ENCODE results near the gene ORAI1.
"Not testable (repeated sequence)": the region's sequence is repeated elsewhere in the genome, so short reads cannot be mapped to it uniquely, and the experiment has no call there.

ORAI1 gene

DNA sequence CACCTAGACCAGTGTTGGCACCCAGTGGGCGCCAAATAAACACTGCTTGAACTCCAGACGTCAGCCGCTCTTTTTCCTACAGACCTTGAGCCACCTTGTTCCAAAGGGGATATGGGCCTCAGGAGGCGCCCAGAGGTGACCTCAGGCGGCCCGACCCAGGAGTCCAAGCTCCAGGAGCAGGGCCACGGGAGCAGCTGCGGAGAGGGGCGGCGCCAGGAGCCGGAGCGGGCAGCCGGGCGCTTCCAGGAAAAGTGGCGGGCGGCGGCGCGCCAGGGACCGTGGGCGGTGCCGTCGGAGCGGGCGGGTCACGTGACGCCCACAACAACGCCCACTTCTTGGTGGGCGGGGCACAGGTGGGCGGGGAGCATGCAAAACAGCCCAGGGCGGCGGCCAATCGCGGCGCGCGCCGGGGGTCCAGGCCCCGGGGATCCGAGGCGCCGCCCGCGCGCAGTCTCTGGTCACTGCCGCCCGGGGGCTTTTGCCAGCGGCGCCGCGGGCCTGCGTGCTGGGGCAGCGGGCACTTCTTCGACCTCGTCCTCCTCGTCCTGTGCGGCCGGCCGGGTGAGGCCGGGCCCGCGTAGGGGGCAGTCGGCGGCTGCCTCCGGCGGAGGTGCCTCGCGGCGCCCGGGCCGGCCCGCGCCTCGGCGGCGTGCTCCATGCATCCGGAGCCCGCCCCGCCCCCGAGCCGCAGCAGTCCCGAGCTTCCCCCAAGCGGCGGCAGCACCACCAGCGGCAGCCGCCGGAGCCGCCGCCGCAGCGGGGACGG lies at the start of gene ORAI1:
TSS of gene ORAI1 (plus strand) at position 444 of the 766 bp plus-strand sequence.
- peak; percentile 92 for DNase-seq (ENCODE audit: low read depth)

DNA sequence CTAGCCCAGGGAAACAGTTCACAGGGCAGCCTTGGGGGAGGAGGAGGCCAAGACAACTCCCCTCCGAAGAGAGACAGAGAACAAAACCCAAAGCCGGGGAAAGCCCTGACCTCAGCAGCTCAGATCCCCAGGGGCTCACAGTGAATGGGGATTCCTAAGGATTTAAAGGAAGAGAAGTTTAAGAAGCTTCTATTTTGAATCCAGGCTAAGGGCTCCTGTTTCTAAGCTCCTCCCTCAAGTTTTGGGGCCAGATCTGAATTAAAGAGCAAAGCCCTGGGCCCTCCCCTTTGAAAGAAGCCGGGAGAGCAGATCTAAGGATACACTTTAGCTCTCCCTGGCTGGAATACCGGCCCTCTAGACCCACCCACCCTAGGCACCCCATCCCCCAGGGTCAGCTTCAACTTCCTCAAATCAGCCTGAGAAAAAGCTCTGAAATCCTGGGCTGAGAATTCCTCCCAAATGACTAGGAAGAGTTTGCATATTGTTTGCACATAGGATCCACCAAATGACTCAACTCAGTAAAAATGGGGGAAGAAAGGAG lies 49.4 kb upstream of the ORAI1 start:
- DNase-seq (ENCODE audit: low read depth), result no peak

DNA sequence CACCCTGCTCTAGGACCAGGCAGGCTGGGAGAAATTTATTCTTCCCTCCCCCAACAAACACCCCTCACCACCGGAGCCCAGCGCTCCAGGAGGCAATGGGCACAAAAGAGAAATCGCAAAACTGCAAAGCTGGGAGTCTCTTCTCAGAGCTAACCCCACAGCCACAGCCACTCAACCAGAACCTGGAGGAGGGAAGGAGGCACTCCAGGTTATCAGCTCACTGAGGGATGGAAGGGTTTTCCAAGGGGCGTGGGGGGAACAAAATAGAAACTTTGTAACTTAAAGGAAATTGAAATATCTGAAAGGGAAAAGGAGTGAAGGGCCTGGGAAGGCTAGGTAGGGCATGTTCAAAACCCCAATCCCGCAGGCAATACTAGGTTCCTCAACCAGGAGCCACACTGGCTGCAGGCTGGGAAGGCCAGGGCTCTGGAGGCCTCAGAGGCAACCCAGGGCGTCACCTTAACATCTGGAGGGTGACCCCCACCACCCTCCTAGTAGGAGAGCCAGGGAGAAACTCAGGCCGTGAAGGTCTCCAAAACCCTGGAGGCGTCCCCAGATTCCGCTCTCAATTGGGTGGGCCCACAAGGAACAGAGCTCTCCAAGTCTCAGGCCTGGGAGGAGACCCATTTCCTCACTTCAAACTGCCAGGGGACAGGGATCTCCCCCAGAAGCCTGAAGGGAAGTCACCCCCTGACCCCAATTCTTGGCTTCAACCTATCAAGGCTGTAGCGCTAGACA lies 48.7 kb upstream of the ORAI1 start:
- DNase-seq (ENCODE audit: low read depth), result no peak

DNA sequence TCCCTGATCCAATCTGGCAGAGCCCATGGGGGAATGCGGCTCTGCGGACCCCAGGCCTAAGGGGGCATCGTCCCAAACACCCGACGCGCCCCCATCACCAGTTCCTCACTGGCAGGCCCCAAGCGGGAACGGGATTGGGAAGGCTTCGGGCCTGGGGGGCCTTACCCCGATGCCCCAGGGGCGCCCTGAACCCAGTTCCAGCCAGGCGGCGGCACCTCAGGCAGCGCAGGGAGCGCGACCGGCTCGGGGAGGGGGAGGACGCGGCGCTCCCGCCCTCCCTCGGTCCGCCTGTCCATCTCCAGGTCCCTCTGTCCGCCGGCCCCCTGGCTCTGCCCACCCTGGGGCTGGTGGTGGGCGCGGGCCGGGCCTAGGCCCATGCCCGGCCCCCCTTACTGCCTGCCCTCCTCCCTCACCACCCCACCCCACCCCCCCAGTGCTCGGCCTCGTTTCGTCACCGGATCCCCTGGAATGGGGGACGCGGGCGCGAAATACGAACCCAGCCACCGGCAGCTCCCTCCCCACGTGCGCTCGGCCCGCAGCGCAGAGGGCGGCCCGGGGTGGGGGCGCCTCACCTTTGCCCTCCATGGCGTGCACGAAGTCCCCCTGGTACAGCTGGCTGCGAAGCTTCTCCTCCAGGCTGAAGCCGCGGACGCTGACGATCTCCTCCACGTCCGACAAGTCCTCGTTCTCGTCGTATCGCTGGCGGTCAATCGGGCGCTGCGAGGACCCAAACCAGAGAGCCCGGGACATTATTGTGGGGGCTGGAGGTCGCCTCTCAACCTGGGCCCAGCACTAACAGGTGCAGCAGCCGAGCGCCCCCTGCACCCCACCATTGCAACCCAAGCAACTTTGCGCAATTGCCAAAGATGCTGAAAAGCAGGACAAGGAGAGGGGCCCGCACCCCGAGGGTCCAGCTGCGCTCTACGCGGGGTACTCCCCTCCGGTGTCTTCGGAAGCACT lies 47.8 kb upstream of the ORAI1 start:
- no peak for DNase-seq (ENCODE audit: low read depth)

DNA sequence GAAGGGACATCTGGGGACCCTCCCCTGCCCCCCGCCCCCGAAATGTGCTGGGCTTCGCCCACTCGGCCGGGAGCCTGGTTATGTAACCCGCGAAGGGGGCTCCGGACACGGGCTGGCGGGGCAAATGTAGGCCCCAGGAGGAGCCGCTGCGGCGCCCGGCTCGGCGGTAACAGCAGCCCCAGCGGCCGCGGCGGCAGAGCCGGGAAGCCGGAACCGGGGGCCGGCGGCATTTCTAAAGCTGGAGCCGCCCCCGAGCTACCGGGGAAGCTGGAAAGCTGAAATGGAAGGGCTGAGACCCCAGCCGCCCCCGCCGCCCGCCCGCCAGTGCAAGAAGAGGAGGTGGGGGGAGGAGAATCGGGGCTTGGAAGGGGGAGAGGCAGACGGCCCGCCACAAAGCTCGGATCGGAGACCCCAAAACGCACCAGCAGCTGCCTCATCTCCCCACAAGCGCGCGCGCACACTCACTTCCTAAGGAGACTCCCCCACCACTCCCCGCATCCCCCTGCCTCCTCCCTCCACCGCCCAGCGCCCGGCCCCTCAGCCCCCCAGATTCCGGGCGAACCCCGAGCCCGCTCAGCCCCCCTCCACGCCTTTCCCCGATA lies 47.0 kb upstream of the ORAI1 start:
- DNase-seq (ENCODE audit: low read depth), result peak; percentile 19

DNA sequence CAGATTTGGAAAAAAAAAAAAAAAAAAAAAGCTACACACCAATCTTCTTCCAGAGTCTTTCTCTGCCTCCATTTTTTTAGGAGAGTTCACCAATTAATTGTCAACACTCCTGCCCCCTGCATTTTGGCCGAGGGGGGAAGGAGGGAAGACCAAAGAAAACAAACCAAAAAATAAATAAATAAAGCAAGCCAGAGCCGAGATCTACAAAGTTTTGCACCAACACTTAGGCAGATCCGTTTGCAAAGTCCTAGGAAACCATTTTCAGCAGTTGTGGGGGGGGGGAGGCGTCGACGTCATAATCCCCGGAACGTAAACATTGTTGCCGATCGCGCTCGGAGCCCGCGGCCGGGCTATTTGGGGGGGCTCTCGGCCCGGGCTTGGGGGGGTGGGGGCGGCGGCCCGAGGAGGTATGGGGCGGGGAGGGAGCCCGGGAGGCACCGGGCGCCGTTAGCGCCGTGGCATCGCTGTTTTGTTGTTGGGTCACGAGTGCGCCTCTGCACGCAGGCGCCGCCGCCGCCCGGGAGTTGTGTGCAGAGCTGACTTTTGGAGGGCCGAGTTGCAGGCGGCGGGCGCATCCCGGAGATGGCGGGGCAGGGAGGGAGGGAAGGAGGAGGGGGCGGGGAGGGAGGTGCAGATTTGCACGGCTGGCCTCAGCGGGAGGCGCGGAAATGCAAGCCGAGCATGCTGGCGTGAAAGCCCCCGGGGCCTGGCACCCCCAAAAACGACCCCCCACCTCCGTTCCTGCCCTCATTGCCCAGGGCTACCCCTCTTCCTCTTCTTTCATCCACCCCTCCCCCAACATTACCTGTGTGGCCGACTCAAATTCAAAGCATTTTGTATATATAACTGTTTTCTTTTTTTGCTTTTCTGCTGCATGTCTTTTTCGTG lies 46.1 kb upstream of the ORAI1 start:
- DNase-seq (ENCODE audit: low read depth), result peak; percentile 62

DNA sequence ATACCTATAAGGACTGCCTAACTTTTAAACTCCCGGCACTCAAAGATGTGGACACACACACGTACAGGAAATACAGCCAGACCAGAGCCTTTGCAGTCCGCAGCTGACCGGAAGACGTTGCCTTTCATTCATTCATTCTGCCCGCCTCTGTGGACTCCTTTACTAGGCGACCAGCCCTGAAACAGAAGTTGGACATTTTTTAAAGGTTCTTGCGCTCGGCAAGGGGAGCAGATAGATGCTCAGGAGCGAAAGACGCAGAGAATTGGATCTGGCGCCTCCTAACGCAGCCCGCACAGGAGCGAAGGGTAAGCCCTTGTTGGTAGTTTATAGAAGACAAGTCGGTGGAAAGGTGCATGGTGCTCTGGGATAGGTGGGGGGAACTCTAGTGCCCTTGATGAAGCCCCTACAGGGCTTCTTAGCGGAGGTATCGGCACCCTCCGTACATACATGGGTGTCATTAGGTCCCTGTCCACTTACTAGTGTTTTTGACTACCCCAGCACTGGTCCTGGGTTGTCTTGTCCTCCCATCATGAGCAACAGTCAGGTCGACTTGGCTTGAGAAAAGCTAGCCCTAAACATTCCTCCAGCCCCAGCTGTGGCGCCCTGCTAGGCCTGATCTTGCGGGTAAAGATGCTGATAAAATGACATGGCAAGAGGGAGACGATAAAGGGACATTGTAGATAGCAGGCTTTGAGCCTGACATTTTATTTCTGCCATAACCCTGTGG lies 45.2 kb upstream of the ORAI1 start, which contains the start of gene KDM2B:
TSS of gene KDM2B (minus strand) at position 65 of the 727 bp plus-strand sequence. CDS start 112 bp downstream, outside the sequence.
- peak; percentile 6 for DNase-seq (ENCODE audit: low read depth)

DNA sequence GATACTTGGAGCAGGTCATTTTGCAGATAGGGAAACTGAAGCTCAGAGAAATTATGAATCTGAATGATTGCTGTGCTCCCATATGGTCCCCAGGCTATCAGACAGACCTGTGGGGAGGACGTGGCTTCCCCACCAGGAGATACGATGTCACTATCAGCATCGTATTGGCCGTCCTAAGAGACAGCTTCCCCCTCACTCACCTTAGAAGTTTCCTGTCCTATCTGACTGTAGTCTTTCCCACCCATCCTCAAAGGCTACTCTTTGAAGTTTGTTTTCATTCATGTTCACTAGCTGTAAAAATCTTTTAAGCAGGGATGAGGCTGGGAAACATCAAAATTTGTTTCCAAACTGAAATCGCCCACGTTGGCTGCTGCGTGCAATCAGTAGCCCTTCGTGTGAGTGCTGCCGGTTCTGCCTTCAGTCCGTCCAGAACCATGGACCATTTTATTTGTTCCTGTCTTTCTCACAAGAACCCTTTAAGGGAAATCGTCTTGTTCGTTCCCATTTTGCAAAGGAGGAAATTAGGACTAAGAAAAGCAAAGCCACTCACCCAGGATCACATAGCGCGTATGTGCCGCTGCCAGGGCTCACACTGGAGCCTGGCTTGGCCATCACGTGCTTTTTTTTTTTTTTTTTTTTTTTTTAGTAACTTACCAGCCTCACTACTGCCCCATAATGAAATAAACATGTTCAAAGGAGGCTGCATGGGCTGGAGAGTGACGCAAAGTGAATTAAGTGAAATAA lies 44.5 kb upstream of the ORAI1 start:
- DNase-seq (ENCODE audit: low read depth), result no peak

DNA sequence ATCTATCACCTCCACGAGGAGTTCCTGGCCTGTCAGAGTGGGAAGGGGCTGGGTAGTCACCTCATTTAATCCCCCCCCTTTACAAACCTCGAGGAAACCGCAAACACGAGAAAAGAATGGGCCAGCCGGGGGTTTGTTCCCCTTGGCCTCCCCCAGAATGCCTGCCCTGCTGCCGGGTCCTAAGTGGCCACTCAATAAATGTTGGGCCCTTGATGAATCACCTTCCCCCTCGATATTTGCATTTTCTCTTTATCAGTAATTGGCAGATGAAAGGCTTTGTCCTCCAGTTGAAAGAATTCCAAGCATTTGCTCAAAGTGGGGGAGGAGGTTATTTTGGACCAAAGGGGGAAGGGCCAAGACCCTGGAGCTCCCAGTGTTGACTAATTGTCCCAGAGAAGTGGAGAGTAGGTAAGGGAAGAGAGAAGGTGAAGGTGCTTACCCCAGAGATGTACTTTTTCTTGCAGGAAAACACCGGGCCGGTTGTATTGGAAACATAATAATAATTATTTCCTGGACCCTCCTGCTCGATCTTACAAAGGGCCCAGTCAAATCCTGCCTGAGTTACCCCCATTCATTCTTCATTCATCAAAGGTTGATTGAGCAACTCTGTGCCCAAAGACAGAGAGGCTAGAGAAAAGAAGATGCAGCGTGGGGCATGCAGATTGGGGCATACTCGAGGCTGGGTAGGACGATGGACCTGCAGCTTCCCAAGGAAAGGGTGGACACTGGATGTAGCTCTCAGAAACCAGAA lies 43.6 kb upstream of the ORAI1 start:
- DNase-seq (ENCODE audit: low read depth), result no peak

DNA sequence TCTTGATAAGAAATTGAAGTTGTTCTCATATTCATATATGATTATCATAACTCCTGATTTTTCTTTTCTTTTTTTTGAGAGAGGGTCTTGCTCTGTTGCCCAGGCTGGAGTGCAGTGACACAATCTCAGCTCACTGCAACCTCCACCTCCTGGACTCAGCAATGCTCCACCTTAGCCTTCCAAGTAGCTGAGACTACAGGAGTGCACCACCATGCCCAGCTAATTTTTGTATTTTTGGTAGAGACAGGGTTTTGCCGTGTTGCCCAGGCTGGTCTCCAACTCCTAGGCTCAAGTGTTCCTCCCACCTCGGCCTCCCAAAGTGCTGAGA lies 43.0 kb upstream of the ORAI1 start:
- not testable (repeated sequence) for DNase-seq (ENCODE audit: low read depth)

DNA sequence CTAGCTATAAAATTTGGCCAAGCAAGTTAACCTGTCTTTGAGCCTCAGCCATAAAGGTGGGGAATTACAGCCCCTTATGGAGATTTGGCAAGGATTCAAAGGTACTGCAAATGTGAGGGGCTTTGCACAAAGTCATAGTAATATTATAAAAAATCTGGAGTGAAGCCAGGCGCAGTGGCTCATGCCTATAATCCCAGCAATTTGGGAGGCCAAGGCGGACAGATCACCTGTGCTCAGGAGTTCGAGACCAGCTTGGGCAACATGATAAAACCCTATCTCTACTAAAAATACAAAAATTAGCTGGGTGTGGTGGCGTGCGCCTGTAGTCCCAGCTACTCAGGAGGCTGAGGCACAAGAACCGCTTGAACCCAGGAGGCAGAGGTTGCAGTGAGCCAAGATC lies 41.4 kb upstream of the ORAI1 start:
- DNase-seq (ENCODE audit: low read depth), result not testable (repeated sequence)

DNA sequence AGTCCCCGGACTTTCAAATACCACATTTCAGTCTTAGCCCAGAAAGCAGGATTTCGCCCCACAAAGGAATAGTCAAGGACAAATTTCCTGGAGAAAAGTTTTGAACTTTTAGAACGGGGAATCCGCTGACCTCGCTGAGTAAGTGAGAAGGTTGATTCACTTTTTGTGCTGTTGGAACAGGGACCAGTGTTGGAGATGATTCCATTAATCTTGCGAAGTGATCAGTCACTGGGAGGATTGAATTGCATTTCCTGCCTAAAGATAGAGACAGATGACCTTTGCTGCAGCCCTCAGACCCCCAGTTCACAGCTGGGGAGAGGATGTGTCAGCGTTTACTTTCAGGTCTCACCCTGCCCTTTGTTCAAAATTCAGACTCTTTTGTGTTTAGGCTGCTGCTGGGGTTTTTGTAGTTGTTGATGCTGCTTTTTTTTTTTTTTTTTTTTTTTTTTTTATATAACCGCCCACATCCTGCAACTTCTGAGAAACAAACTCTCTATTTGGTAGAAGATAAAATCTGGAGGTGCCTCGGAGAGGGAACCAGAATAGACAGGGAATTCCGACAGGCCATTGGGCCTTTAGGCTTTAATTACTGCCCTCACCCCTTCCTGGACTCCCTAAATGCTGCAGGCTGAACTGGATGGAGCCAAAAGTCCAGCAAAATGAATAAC lies 35.7 kb upstream of the ORAI1 start:
- peak; percentile 63 for DNase-seq (ENCODE audit: low read depth)

DNA sequence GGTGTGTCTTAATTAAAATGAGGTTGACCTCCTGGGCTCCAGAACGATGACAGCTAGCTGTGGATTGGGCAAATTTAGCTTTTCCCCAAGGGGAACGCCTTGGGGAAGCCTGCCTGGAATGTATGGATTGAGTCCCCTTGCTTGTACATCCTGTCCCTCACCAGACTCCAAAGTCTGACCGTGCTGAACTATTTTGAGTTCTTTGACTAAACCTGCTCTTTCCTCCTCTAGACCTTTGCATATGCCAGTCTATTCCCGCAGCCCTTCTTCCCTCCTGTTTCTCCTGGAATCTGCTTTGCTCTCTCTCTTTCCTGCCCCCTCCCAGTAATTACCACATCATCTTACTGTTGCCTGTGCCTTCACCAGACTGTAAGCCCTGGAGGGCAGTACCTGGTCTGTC lies 34.0 kb upstream of the ORAI1 start:
- no peak for DNase-seq (ENCODE audit: low read depth)

DNA sequence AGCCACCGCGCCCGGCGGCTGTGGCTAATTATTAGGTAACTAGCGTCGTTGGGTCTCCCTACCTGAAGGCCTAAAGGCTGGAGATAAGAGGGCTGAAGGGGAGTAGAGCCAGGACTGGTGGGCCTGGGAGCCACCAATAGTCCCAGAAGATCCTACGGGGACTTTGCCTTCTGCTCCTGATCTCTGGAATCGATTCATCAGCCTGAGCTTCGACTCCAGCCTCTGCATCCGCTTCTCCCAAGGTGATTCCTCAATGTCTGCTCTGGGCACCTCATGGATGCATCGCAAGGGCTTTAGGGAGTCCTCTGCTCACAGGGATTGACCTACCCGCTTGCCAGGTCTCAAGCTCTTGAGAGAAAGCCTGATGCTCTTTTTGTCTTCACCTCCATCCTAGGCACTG lies 30.8 kb upstream of the ORAI1 start:
- DNase-seq (ENCODE audit: low read depth), result no peak

DNA sequence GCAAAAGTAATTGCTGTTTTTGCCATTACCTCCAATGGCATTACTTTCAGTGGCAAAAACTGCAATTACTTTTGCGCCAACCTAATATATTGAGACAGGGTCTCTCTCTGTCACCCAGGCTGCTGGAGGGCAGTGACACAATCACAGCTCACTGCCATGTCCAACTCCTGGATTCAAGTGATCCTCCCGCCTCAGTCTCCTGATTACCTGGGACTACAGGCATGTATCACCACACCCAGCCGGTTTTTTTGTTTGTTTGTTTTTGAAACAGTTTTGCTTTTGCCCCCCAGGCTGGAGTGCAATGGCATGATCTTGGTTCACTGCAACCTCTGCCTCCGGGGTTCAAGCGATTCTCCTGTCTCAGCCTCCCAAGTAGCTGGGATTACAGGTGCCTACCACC lies 29.8 kb upstream of the ORAI1 start:
- no peak for DNase-seq (ENCODE audit: low read depth)

DNA sequence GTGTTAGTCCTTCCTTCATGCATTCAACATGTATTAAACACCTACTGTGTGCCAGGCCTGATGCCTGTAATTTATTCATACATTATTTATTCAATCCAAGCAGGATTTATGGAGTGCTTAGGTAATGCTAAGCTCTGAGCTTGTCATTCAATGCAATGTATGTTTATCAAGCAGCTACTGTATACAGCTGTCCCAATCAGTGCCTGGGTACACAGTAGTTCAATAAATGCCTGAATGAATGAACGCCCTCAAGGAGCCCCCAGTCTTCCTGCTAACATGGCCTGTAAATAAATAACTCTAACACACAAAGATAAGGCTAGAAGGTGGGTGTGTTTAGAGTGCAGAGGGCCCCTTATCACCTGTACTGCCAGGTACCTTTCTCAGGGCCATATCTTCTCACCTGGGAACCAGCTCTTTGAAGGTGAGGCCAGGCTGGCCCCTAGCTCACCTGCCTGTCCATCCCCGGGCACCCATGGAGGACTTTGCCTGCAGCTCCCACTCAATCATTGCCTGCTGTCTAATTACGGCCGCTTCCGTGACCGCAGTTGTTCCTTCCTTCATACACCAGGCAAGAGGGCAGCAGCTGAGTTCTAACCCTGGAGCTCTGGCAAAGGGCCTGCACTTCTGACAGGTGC lies 25.5 kb upstream of the ORAI1 start:
- DNase-seq (ENCODE audit: low read depth), result no peak

DNA sequence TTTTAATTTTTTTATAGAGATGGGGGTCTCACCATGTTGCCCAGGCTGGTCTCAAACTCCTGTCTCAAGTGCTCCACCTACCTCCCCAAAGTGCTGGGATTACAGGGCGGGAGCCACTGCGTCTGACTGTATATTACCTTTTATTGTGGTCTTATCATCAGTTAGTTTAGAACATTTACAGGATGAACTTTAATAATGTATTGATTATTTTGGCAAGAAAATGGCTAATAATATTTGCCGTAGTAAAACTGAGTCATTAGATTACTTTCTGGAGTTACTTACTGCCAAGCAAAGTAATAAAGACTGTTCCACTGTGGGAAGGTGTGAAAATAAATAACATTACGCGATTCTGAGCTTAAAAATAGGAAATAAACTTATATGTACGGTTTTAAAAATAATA lies 23.6 kb upstream of the ORAI1 start:
- DNase-seq (ENCODE audit: low read depth), result no peak
